Prostate gland (tissue), 2 donors: ENCODE measurements around the gene GPR162.

Experiments used
- CTCF ChIP-seq, 4 experiments: fragments of 200-600 bp in 2 of 4; fragments of 450-650 bp in 2 of 4; sonication (generic) in 2 of 4; IDR thresholded peaks; 1 replicate in 3 of 4; 2 replicates in 1 of 4; pipeline ENCODE4 v1.5.1; 2016 to 2019; ENCODE audit warnings: antibody characterized with exemption in 4 of 4, mild to moderate bottlenecking in 2 of 4, moderate library complexity in 2 of 4
- POLR2A ChIP-seq: fragments of 450-650 bp; IDR thresholded peaks from one replicate; pipeline ENCODE4 v1.6.1; 2016; ENCODE audit warnings: antibody characterized with exemption, mild to moderate bottlenecking
- POLR2AphosphoS5 ChIP-seq: sonication (generic); formaldehyde crosslinking; IDR thresholded peaks from one replicate; pipeline ENCODE4 v1.6.1; 2017; ENCODE audit warnings: antibody characterized with exemption

- TF ChIP-seq POLR2AphosphoS5 (no peak), POLR2A (no peak), CTCF (IDR thresholded peaks at IDR 0.05) (no peak)
These were observed 32.0 kb downstream of the GPR162 start for GRCh38 chr12:6853626-6854025.
